Fibroblast of mammary gland (primary cell): Measurements from ENCODE around the gene DOK1.

Experiments
- DNase-seq: peaks from one replicate; pipeline ENCODE4 v3.0.0-alpha.2; 2010; ENCODE audit warnings: low read depth
- H3K4me3 ChIP-seq: 2 replicates; pipeline ENCODE4 v1.5.1; 2011; ENCODE audit warnings: low read depth, mild to moderate bottlenecking, low read length, moderate library complexity; ENCODE audit not compliant: control insufficient read depth
- TF ChIP-seq, protein P1 (sequence below): conservative IDR thresholded peaks from 2 replicates; pipeline ENCODE4 v1.5.1; 2011; ENCODE audit warnings: low read depth, low read length, inconsistent platforms; ENCODE audit not compliant: control insufficient read depth, insufficient read depth

DOK1 gene

DNA sequence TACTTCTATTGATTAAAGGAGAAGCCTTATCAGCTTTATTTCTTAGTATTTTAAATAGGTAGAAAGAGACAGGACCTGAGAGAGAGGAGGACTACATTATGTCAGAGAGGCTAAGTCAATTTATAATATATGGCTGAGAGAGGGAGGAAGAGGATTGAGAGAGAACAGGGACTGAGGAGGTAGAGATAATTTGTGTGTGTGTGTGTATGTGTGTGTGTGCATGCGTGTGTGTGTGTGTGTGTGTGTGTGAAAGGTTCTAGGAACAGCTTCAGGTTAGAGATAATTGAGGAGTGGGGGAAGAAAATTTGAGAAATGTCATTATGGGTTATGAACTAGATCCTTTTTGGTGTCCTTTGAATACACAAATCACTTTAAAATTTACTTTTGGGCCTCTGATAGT lies 15.2 kb downstream of the DOK1 start:
- TF ChIP-seq, protein P1, sequence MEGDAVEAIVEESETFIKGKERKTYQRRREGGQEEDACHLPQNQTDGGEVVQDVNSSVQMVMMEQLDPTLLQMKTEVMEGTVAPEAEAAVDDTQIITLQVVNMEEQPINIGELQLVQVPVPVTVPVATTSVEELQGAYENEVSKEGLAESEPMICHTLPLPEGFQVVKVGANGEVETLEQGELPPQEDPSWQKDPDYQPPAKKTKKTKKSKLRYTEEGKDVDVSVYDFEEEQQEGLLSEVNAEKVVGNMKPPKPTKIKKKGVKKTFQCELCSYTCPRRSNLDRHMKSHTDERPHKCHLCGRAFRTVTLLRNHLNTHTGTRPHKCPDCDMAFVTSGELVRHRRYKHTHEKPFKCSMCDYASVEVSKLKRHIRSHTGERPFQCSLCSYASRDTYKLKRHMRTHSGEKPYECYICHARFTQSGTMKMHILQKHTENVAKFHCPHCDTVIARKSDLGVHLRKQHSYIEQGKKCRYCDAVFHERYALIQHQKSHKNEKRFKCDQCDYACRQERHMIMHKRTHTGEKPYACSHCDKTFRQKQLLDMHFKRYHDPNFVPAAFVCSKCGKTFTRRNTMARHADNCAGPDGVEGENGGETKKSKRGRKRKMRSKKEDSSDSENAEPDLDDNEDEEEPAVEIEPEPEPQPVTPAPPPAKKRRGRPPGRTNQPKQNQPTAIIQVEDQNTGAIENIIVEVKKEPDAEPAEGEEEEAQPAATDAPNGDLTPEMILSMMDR = no peak
- H3K4me3 ChIP-seq = no peak overlapping the region
- DNase-seq = no peak

DNA sequence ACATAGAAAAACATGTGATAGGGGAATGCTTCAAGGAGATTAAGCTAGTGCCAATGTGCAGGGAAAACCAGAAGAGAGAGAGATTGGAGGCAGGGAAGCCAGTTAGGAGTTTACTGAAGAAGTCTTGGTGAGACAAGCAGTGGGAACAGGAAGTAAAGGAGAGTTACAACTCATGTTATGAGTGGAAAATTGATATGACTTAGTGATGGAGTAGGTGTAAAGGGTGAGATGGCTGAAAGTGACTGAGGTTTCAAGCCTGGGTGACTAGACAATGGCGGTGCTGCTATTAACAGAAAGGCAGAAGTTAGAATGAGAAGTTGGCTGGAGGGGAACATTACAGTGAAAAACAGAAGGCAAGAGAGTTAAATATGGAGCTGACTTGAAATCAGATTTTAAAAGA lies 16.5 kb downstream of the DOK1 start:
- no peak for DNase-seq
- no peak overlapping the region for H3K4me3 ChIP-seq
- TF ChIP-seq, protein P1 = no peak

DNA sequence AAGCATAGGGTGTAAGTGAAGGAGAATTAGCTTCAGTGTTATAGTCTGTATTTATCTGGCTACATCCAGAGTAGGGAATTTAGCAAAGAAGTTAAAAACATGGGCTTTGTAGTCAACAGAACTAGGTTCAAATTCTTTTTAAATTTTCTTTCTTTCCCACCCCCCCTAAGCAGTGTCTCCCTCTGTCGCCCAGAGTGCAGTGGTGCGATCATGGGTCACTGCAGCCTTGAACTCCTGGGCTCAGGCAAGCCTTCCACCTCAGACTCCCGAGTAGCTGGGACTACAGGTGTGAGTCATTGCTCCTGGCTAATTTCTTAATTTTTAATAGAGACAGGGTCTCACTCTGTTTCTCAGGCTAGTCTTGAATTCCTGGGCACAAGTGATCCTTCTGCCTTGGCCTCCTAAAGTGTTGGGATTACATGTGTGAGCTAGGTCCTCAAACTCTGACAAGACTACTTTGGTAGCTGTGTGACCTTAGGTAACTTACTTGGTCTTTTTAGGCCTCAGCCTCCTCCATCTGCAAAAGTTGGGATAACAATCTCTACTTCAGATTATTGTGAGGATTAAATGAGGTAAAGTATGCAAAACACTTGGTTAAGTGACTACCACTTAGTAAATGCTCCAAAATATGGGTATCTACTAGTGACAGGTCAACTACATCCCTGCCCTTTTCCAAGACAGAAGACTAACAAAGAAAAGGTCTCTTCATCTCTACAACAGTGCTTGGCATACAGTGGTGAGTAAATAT lies 17.8 kb downstream of the DOK1 start:
- no peak overlapping the region for H3K4me3 ChIP-seq
- TF ChIP-seq, protein P1 = peak; percentile 14
- no peak for DNase-seq

DNA sequence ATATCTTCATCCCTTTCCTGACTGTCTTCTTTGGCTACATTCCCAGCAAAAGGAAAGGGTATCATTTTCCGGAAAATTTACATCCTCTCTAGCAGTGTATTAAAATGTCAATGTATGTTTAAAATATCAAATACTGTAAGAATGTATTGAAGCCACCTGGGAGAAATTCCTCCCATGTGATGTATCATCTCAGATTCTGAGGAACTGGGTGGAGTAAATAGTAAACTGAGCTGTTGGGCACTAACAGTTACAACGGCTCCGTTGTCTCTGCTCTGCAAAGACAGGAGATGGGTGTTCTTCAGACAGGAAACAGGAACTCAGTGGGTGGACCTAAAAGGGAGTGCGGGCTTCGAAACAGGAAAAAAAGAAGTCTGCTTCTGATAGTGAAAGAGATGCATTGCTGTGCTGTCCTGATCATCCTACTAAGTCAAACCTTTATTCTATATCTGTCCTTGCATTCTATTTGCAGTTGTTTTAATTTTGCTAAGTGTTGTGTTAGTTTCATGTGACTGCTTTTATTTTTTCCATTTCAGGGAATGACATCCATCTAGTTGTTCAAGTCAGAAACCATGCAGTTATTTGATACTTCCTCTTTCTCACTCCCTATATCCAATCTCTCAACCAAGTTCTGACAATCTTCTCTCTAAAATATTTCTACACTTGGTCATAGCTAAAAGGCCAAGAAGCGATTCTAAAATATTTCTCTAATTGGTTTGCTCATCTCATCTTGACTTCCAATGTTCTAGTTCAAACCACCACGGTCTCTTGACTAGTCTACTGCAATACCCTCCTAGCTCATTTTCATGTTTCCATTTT lies 19.4 kb downstream of the DOK1 start:
- H3K4me3 ChIP-seq = no peak overlapping the region
- TF ChIP-seq, protein P1 = no peak
- peak; percentile 82 for DNase-seq

DNA sequence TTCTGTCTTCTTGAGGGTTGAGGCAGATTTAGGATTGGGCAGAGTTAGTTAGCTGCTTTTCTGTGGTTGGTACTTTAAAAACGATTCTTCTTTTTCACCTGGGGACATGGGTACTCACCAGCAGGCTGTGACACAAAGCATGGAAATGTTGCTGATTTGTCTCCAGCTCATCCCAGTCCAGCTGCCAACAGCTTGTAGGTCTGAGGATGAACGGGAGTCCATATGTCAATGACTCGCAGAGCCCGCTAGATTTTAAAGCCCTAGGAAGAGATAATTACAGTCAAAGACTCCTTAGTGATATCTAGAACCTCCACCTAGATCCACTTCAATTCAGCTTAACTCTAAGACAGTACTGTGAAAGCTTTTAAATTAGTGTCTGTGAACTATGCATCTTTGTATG lies 20.8 kb downstream of the DOK1 start:
- H3K4me3 ChIP-seq = no peak overlapping the region
- TF ChIP-seq, protein P1 = no peak
- DNase-seq = peak; percentile 61

DNA sequence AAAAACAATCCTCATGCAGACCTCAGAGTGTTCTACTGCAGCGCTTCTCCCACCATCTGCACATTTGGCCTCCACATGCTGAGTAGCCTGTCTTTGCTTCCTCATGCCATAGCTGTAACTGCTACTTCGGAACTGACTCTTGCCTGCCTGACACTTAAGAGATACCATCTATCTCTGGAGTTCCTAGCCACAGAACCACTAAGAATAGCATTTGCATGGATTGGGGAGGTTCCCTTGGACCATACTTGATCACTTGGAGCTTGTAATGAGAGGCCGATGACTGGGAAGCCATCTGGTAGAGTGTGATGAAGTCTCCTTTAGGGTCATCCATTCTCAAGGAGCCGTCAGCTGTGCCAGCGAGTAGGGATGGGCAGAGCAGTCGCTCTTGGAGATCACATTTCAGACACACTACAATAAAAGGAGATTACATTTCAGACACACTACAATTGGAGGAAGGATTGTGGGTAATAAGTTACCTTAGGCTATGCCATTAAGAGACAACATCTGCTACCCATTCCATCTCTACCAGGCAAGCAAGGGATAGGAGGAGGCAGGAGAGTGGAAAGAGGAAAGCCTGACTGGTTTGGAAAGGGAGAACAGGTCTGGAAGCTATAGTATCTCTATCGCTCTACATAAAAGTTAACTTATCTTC lies 21.8 kb downstream of the DOK1 start:
- H3K4me3 ChIP-seq = no peak overlapping the region
- DNase-seq = peak; percentile 85
- TF ChIP-seq, protein P1 = no peak
